Measurements from ENCODE around the gene C10orf143.

GRCh38 chr10:130024779-130025325 is 85.8 kb downstream of the C10orf143 start:
- TF ChIP-seq CTCF (IDR thresholded peaks at IDR 0.05) (no peak), POLR2A (IDR thresholded peaks at IDR 0.05) (no peak)

All from Peyer's patch (tissue), 4 donors.